ENCODE results near the gene PGAM5. TPM values are rescaled to one million over a fixed set of nuclear protein-coding genes. Genes with fewer than 3 reads are reported as not detected.
A peak's percentile ranks its signal among the peaks of the same experiment; 100 is the strongest.

The PGAM5 gene
- total RNA-seq (2014; rRNA removed; shearing (Covaris generic); ENCODE audit: low replicate concordance), result 137 and 151 TPM in 2 replicates

GRCh38 chr12:132710405-132711079 is at the start of gene PGAM5:
PGAM5 (plus strand) TSS chr12:132710842; CDS start chr12:132710877, 35 bp downstream.
- H3K36me3 ChIP-seq, result peaks cover 43% of the 10 kb centered on the region
- DNase-seq, result peak; percentile 87
- H3K27me3 ChIP-seq, result no peaks in the 10 kb centered on the region
- no peaks in the 10 kb centered on the region for H3K9me3 ChIP-seq
- H3K4me3 ChIP-seq, result peak within 1 kb of the TSS; percentile 97

- Histone ChIP-seq H3K36me3 (peaks cover 99% of the 10 kb centered on the region), H3K9me3 (no peaks in the 10 kb centered on the region), H3K4me3 (no peak overlapping the region), H3K27me3 (no peaks in the 10 kb centered on the region)
- DNase-seq, result no peak
Observed at GRCh38 chr12:132660996-132661395, 49.6 kb upstream of the PGAM5 start.

- Histone ChIP-seq H3K4me3 (no peak overlapping the region), H3K9me3 (no peaks in the 10 kb centered on the region), H3K36me3 (peaks cover 99% of the 10 kb centered on the region), H3K27me3 (no peaks in the 10 kb centered on the region)
- DNase-seq, result no peak
Observed at GRCh38 chr12:132661972-132662371, 48.7 kb upstream of the PGAM5 start.

GRCh38 chr12:132662901-132663755 is 47.5 kb upstream of the PGAM5 start:
- Histone ChIP-seq H3K9me3 (no peaks in the 10 kb centered on the region), H3K27me3 (no peaks in the 10 kb centered on the region)
- DNase-seq, result no peak

GRCh38 chr12:132664206-132665148 is 46.2 kb upstream of the PGAM5 start:
- H3K27me3 ChIP-seq, result no peaks in the 10 kb centered on the region
- no peak overlapping the region for H3K4me3 ChIP-seq
- H3K36me3 ChIP-seq, result peaks cover 100% of the 10 kb centered on the region
- DNase-seq, result no peak
- H3K9me3 ChIP-seq, result no peaks in the 10 kb centered on the region

More at GRCh38 chr12:132662901-132663755, 47.5 kb upstream of the PGAM5 start:
- Histone ChIP-seq H3K36me3 (peaks cover 99% of the 10 kb centered on the region), H3K4me3 (no peak overlapping the region)

GRCh38 chr12:132665149-132665491 is 45.5 kb upstream of the PGAM5 start:
- H3K9me3 ChIP-seq, result no peaks in the 10 kb centered on the region
- peaks cover 100% of the 10 kb centered on the region for H3K36me3 ChIP-seq
- DNase-seq, result no peak
- H3K4me3 ChIP-seq, result no peak overlapping the region
- no peaks in the 10 kb centered on the region for H3K27me3 ChIP-seq

- H3K36me3 ChIP-seq, result peaks cover 100% of the 10 kb centered on the region
- H3K4me3 ChIP-seq, result no peak overlapping the region
- DNase-seq, result no peak
- no peaks in the 10 kb centered on the region for H3K27me3 ChIP-seq
- H3K9me3 ChIP-seq, result no peaks in the 10 kb centered on the region
Observed at GRCh38 chr12:132665794-132666193, 44.8 kb upstream of the PGAM5 start.

GRCh38 chr12:132668191-132669088 is 42.2 kb upstream of the PGAM5 start:
- Histone ChIP-seq H3K36me3 (peaks cover 97% of the 10 kb centered on the region), H3K27me3 (no peaks in the 10 kb centered on the region)
- no peak for DNase-seq

GRCh38 chr12:132669166-132669879 is 41.3 kb upstream of the PGAM5 start:
- no peaks in the 10 kb centered on the region for H3K27me3 ChIP-seq
- H3K9me3 ChIP-seq, result no peaks in the 10 kb centered on the region
- peaks cover 97% of the 10 kb centered on the region for H3K36me3 ChIP-seq
- H3K4me3 ChIP-seq, result no peak overlapping the region
- no peak for DNase-seq

More at GRCh38 chr12:132668191-132669088, 42.2 kb upstream of the PGAM5 start:
- H3K9me3 ChIP-seq, result no peaks in the 10 kb centered on the region
- H3K4me3 ChIP-seq, result no peak overlapping the region

- H3K4me3 ChIP-seq, result no peak overlapping the region
- H3K36me3 ChIP-seq, result peaks cover 95% of the 10 kb centered on the region
- H3K27me3 ChIP-seq, result no peaks in the 10 kb centered on the region
- no peaks in the 10 kb centered on the region for H3K9me3 ChIP-seq
- DNase-seq, result no peak
Observed at GRCh38 chr12:132672116-132672515, 38.5 kb upstream of the PGAM5 start.

GRCh38 chr12:132672678-132673077 is 38.0 kb upstream of the PGAM5 start:
- no peaks in the 10 kb centered on the region for H3K9me3 ChIP-seq
- no peaks in the 10 kb centered on the region for H3K27me3 ChIP-seq
- H3K4me3 ChIP-seq, result no peak overlapping the region
- DNase-seq, result no peak
- peaks cover 95% of the 10 kb centered on the region for H3K36me3 ChIP-seq

- Histone ChIP-seq H3K27me3 (no peaks in the 10 kb centered on the region), H3K9me3 (no peaks in the 10 kb centered on the region), H3K4me3 (no peak overlapping the region), H3K36me3 (peaks cover 93% of the 10 kb centered on the region)
- no peak for DNase-seq
Observed at GRCh38 chr12:132673288-132674179, 37.1 kb upstream of the PGAM5 start.

- Histone ChIP-seq H3K9me3 (no peaks in the 10 kb centered on the region), H3K36me3 (peaks cover 93% of the 10 kb centered on the region), H3K27me3 (no peaks in the 10 kb centered on the region), H3K4me3 (no peak overlapping the region)
- DNase-seq, result no peak
Observed at GRCh38 chr12:132674561-132674960, 36.1 kb upstream of the PGAM5 start.

- DNase-seq, result no peak
- H3K4me3 ChIP-seq, result no peak overlapping the region
- no peaks in the 10 kb centered on the region for H3K9me3 ChIP-seq
- H3K36me3 ChIP-seq, result peaks cover 93% of the 10 kb centered on the region
- H3K27me3 ChIP-seq, result no peaks in the 10 kb centered on the region
Observed at GRCh38 chr12:132675757-132676432, 34.7 kb upstream of the PGAM5 start.

Measured in MG63 (cell line).